Astrocyte of the spinal cord (primary cell): Measurements from ENCODE around the gene TEX14.

Experiments used
- DNase-seq: peaks from one replicate; pipeline ENCODE4 v3.0.0; 2011; ENCODE audit warnings: low read depth, low spot score
- H3K4me3 ChIP-seq: 2 replicates; pipeline ENCODE4 v1.5.1; 2011; ENCODE audit warnings: low read depth, mild to moderate bottlenecking, low read length, moderate library complexity
- CTCF ChIP-seq: IDR thresholded peaks from 2 replicates; pipeline ENCODE4 v1.5.1; 2012; ENCODE audit warnings: low read depth, mild to moderate bottlenecking, low read length, inconsistent platforms
- in situ Hi-C: cut with HindIII; loops from 2 replicates; pipeline ENCODE4 v1.10.0; 2017; ENCODE audit warnings: low sequenced_read_pairs

Gene TEX14

GRCh38 chr17:58531661-58532554 is 159.9 kb downstream of the TEX14 start:
- H3K4me3 ChIP-seq = peak overlapping the region; percentile 37
- no peak for TF ChIP-seq CTCF
- in situ Hi-C loops = no loop called here
- DNase-seq = no peak

GRCh38 chr17:58531122-58531521 is 160.7 kb downstream of the TEX14 start:
- TF ChIP-seq CTCF = no peak
- in situ Hi-C loops = no loop called here
- H3K4me3 ChIP-seq = peak overlapping the region; percentile 34
- no peak for DNase-seq

GRCh38 chr17:58530655-58531054 is 161.2 kb downstream of the TEX14 start:
- in situ Hi-C loops = no loop called here
- H3K4me3 ChIP-seq = no peak overlapping the region
- DNase-seq = no peak
- no peak for TF ChIP-seq CTCF

- in situ Hi-C loops = no loop called here
- no peak for DNase-seq
- TF ChIP-seq CTCF = no peak
- no peak overlapping the region for H3K4me3 ChIP-seq
Observed at GRCh38 chr17:58529275-58529674, 162.6 kb downstream of the TEX14 start.

- in situ Hi-C loops = no loop called here
- no peak overlapping the region for H3K4me3 ChIP-seq
- no peak for DNase-seq
- TF ChIP-seq CTCF = no peak
Observed at GRCh38 chr17:58528443-58528842, 163.4 kb downstream of the TEX14 start.

DNA sequence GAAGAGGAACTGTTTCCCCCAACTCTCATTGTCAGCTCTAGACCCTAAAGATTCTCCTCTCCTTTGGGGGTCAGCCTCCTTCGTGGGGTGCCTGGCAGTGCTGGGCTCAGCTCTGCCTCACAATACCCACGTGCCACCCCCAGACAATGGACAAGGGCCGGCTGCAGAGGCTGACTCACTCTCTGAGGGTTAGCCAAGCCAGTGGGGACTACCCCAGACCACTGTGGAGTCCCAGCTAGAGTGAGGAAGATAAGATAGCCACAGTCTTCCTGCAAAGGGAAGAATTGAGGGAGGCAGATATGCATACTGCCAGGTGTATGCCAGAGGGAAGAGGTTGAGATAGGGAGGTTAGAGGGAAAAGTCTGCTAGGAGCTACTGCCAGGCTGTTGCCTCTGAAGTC is 163.9 kb downstream of the TEX14 start:
- TF ChIP-seq CTCF = no peak
- no peak overlapping the region for H3K4me3 ChIP-seq
- in situ Hi-C loops = no loop called here
- peak; percentile 56 for DNase-seq
